GM18907 (cell line): Measurements from ENCODE around the gene ATP5F1A.

ENCODE experiments used
- ATAC-seq: cut with Tn5 transposase; IDR thresholded peaks from one replicate; pipeline ENCODE4 v1.9.1; 2021; ENCODE audit warnings: mild to moderate bottlenecking, moderate library complexity; ENCODE audit not compliant: unreplicated experiment

Gene ATP5F1A

DNA sequence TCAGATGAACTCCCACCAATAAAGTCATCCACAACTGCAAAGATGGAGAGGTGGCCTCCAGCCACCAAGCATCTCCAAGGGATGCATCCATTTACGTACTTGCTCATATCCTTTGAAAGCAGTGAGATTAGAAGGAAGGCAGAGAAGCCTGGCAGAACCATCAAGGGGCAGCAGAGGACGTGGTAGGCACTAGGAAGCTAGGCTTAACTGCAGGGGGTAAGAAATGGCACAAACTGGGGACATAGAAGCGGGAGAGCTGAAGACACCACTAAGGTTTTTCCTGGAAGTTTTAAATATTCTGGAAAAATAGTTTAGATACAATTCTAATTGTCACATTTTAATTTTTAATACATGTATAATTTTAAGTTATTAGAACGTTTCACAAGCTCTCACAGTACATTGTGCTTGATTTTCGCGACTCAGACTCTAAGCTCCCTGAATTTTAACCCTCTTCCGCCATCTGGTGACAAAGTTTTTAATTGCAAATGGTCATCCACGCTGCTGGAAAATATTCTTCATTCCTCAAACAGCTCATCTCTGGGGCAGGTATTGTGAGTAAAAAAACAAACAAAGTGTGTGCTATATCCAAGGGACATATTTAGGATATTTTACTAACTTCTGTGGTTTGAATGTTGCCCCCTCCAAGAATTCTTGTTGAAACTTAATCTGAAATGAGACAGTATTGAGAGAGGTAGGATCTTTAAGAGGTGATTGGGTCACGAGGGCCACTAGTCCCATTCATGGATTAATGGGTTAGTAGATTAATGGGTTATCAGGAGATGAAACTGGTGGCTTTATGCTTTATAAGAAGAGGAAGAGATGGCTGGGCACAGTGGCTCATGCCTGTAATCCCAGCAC is 24.4 kb downstream of the ATP5F1A start:
- no peak for ATAC-seq

DNA sequence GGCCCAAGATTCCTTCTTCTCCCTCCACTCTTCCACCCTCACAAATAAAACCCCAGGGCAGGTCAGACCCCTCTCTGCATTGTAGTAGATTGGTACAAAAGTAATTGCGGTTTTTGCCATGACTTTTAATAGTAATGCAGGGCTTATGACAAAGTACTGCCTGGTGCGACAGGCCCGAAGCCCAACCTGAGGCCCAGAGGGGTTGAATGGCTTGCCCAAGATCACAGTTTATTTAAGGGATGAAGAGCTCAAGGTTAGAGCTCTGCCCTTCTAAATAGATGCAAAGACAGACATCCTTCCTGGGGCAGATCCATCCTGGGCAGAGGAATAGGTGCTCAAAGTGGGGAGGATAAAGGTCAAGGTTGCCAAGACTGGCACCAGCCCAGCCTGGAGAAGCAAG is 25.1 kb downstream of the ATP5F1A start:
- ATAC-seq: no peak

DNA sequence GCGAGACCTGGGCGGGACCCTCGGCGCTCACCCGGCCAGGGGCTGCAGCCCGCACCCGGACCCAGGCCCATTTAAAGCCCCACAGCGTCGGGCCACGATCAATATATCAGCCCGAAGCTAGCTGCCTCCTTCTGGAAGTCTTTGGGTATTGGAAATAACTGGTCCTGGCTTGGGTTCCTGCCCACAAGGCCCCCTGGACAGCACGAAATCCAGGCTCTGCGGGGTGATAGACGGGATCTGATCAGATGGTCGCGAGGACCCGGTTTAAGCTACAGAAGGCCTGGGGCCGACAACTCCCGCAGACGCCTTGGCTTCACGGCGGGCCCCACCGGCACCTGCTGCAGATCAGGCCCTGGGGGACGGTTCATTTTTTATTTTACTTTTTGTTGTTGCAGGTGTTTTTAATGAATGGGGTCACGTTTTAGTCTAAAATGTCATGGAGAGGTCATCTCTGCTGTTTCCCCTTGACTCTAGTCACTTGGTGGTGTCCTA is 25.7 kb downstream of the ATP5F1A start:
- no peak for ATAC-seq

DNA sequence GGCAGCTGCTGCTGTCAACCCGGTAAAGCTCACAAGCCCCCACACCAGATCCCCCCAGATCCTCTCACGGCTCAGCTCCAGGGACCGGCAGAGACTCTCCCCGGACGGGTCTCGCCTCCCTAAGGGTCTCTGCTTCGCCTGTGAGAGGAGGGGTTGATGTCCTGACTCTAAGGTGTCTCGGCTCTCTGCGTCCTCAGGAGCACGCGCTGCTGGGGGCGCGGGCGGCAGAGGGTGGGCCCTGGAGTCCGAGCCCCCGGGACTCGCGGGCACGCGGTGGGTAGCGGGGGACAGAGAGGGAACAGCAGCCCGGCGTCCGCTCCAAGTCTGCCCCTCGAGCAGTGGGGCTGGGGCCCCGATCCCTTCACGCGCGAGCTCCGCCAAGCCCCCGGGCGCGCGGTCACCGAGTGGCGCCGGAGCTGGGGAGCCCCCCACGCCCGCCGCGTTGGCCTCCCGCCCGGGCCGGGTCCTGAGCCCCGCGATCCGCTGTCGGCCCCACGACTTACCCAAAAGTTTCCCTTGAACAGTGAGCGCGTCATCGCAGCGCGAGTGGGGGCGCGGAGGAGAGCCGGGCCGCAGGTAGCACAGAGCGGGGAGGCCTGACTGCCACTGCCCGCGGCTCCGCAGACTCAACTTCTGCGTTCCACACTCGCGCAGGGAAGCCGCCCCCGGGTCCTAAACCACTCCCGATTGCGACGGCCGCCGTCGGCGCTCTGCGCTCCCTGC is 26.3 kb downstream of the ATP5F1A start, which contains the start of gene PSTPIP2:
TSS of gene PSTPIP2 (minus strand) at position 608 of the 723 bp plus-strand sequence. CDS start at position 536, 72 bp downstream.
- ATAC-seq: peak; percentile 70

DNA sequence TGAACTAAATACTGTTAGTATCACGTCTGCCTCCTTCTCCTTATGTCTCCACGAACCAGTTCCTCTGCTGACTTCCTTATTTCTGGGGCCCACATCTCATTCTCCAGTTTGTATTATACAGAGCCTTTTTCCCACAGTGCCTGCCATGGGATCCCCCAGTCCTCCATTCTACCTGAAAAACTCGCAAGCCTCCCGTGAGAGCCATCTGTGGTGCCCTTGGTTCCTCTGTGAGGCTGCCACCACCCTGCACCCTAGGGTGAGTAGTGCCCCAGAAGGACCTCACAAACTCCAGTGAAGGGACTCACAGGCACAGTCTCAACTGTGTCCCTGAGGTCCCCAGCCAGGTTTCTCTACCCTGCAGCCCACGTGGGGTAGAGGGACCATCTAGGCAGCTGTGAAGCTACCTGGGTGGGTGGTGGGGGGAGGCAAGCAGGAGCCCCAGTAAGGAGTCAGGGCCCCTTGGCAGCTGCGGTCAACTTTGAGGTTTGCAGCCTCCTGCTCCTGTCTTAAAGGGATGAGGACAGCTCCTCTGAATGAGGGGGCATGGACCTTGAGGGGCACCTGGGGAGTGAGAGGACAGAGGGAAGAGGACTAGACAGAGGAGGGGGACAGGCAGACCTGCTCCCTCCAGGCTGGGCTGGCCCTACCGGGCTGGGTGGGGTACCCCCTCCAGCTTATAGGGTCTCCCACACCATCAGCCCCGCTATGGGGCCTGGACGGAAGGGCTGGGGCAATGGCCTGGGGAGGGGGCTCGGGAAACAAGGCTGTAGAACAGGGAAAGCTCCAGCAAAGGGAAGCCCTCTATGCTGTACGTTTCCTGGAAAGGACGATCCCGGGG is 27.1 kb downstream of the ATP5F1A start:
- peak; percentile 19 for ATAC-seq

DNA sequence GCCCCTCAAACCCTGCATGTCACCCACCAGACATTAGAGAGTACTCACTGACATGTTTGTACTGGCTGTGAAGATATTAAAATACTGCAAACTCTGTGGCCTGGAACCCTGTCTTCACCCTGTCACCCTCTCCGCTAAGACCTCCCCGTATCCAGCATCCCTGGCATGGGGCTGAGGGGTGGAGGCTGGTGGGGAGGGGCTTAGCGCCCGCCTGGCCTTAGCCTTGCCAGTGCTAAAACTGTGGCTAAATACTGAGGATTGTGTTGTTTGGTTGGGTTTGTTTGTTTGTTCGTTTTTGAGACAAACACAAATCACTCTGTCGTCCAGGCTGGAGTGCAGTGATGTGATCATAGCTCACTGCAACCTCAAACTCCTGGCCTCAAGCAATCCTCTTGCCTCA is 27.9 kb downstream of the ATP5F1A start:
- no peak for ATAC-seq

DNA sequence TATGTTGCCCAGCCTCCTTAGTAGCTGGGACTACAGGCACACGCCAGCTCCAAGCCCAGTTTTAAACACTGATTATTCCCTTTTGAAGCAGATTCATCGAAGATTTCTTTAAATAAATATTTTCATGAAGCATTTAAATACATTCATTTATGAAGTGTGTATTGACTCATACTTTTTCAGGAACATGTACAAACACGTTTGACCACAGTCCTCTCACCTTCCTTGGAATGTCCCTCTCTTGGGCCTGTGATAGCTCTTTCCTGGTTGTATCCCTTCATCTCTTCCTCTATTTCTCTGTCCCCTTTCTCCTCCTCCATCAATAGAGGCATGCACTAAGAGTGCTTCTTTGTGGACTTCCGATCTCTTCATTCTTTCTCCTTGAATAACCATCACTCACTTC is 28.6 kb downstream of the ATP5F1A start:
- ATAC-seq: no peak

DNA sequence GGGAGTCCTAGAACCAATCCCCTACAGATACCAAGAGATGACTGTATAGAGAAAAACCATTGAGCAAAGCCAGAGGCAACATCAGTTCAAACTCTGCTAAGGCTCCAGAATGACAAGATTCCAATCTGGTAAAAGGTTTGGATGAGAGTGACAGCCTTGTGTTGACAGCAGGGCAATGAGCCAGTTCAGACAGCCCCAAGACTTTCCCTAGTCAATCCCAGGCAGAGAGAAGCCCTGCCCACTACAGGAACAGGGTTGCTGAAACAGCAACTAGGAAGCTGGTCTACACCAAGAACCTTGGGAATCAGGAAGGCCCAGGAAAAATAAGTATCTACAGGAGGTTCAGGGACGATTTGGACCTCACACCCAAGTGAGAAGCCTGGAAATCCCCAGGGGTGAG is 29.3 kb downstream of the ATP5F1A start:
- no peak for ATAC-seq

DNA sequence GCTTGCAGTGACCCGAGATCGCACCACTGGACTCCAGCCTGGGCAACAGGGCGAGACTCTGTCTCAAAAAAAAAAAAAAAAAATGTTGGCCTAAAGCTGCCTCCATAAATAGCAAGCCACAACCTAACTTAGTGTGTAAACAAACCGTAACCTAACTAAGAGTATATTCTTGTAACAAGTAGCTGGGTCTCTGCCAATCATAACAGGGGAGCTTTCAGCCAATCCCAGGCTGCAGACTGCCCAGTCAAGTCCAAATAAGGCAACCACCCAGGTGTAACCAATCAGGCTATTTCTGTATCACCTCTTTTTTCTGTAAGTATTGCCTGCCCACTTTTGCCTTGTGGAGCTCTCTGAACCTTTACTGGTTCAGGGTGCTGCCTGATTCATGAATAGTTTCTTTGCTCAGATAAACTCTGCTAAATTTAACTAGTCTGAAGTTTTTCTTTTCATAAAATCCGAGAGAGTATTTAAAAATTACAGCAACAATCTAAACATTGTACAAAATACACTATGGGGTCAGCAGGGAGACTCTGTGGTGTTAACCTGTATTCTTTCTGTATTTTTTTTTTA is 30.6 kb downstream of the ATP5F1A start:
- ATAC-seq: no peak

DNA sequence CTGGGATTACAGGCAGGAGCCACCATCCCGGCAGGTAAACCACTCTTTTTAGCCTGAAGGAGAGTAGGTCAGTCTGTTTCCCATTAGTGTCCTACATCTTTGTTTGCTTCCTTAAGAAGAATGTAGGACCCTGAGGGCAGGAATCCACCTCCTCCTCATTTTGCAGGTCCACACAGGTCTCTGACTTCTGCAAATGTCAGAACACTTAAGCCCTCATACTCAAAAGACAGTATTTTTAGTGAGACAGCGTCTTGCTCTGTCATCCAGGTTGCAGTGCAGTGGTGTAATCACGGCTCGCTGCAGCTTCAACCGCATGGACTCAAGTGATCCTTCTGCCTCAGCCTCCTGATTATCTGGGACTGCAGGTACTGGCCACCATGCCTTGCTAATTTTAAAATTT is 35.3 kb downstream of the ATP5F1A start:
- no peak for ATAC-seq

DNA sequence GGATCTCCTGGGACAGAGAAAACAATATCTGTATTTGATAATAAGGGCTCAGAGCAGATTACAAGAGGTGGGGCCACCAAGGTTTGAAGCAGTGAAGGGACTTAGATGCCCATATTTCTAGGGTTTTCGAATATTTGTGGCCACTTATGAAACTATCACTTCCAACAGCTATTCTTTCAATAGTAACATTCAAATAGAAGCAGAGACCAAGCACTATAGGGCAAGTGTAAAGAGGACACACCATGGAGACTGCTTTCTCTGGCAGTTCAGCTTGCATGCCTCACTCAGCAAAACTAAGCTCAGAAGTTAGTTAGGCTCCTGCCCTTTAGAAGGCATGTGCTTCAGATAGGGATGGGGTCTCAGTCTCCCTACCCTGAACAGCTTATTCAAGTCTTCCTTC is 36.3 kb downstream of the ATP5F1A start:
- ATAC-seq: no peak

DNA sequence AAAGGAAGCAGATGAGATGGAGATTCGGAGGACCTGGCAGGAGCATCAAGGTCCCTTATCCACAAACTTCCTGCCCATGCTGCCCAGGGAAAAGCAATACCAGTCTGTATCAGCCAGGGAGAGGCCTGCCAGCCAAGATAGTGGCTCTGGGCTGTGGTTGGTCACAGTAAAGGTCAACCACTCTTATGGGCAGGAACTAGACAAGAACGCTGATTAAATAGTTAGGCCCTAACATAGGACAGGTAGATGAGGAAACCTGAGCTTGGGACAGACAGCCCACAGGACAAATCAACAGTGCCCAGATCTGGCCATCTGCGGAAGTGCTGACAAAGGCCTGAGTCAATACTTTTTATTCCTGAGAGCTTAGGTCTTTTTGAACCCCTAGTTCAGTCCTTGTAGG is 36.7 kb downstream of the ATP5F1A start:
- ATAC-seq: no peak

DNA sequence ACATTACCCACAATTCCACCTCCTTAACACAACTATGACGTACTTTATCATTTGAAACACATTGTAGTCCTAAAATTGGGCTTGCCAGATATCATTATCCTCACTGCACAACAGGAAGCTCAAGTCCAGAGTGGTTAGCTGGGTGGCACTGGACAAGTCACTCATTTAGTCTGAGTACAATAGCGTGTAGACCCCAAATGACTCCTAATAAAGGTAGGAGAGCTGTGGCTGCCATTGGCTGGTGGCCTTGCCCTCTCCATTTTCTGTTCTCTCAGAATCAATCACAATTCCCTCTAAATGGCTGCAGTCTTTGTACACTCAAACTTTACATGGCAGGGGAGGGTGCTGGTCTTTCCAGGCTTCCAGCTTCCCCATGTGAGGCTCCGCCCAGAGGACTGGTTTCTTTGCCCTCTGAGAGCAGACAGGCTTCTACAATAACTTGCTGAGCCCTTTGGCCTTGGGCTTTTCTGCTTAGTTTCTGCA is 37.7 kb downstream of the ATP5F1A start:
- ATAC-seq: no peak

DNA sequence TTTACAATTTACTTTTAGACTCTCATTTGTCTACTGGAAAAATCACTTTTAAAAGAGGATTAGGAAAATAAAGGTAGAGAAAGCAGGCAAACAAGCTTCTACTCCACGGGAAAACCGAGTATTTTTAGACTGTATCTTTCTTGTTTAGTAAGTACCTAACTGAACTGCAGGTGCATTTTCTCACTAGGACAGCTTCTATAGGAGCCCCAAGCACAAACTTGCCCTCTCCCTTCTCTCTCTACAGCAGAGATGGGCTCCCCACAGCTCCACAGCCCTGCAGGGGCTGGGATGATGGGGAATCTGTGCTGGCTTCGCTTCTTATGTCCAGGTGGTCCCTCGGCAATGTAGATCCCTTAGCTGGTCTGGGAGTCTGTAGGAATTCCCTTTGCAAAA is 42.3 kb downstream of the ATP5F1A start:
- ATAC-seq: no peak

DNA sequence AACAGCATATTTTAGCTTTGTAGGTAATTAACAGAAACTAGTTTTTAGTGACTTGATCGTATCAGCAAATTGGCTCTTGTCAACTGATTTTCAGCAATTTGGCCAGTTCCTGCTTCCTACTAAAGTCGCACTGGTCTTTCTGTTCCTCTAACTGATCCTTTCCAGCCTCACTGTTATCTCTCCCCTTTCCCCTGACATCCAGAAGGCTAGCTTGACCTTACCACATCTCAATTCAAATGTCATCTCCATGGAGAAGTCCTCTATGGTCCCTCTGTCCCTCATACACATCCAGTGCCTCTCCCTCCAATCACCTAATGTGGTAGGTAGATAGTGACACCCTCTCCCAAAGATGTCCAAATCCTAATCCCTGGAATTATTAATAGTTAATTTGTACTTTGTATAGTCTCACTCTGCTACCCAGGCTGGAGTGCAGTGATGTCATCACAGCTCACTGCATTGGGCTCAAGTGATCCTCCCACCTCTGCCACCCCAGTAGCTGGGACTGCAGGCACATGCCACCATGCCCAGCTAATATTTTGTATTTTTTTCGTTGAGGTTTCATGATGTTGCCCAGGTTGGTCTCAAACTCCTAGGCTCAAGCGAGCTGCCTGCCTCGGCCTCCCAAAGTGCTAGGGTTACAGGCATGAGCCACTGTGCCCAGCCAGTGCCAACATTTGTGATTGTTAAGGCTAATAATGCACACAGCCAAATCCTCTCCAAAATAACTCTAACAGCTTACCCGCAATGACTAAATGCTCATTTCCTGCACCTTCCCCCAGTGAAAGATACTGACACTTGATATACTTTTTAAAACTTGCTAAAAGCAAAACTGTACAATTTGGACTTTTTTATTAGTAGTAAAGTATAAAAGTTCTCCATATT is 42.9 kb downstream of the ATP5F1A start:
- no peak for ATAC-seq

DNA sequence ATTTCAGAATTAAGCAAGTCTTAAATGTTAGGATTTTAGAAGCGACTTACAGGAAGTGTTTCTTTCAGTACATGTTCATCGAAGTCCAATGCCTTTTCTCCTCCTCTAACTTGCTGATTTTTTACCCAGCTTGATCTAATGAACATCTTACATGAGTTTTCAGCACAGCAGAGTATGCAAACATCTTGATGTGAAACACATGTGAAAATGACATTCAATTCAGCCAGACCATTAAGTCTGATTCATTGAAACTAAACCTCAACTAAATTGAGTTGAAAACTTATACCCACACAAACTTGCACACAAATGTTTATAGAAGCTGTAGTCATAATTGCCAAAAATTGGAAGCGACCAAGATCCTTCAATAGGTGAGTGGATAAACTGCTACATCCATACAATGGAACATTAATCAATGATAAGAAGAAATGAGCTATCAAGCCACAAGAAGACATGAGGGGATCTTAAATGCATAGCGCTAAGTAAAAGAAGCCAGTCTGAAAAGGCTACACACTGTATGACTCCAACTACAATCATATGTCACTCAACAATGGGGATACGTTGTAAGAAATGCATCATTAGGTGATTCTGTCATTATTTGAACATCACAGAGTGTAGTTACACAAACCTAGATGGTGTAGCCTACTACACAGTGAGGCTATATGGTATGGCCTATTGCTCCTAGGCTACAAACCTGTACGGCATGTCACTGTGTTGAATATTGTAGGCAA is 44.6 kb downstream of the ATP5F1A start:
- ATAC-seq: no peak

DNA sequence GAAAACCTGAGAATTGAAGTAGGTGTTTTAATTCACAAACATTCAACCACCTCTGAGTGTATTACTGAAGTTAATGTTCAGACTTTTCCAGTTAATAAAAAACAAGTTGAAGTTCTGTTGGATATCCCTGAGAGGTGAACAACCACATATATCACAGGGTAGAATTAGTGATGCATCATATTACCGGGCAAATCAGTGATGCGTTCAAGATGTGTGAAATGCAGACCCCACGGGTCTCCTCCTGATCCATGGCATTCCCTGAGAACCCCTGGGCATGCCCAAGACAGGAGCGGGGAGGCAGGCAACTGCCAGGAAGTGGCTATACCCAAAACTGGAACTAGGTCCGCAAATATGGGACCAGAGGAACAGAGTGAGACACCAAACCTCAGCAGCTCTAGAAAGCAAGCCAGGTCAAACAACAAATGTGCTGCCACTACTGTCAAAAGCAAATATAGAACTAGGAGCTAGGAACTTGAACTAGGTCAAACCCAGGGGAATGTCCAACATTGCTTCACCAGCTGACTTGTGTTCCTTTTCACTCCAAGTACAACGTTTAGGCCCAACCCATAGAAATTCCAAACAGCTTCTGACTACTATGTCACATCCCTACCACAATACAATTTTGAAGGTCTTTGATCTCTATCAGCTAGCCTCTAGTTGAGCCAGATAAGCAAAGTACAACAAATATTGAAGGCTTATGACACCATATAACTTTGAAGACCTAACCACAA is 46.2 kb downstream of the ATP5F1A start:
- no peak for ATAC-seq

DNA sequence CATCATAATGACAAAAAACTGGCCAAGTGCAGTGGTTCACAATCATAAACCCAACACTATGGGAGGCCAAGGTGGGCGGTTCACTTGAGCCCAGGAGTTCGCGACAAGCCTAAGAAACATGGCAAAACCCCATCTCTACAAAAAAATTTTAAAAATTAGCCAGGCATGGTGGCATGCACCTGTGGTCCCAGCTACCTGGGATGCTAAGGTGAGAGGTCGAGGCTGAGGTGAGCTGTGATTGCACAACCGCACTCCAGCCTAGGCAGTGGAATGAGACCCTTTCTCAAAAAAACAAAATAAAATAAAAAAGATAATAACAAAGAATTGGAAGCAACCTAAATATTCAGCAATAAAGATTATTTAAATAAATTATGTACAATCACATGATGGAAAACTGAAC is 47.8 kb downstream of the ATP5F1A start:
- no peak for ATAC-seq
